ENCODE data around the gene DUSP8.
"Not testable (repeated sequence)": the region's sequence is repeated elsewhere in the genome, so short reads cannot be mapped to it uniquely, and the experiment has no call there.

The DUSP8 gene

GRCh38 chr11:1514336-1515061 lies 57.6 kb downstream of the DUSP8 start:
- DNase-seq (ENCODE audit: low spot score) = no peak

GRCh38 chr11:1513326-1514296 lies 58.5 kb downstream of the DUSP8 start:
- no peak for DNase-seq (ENCODE audit: low spot score)

- DNase-seq (ENCODE audit: low spot score) = not testable (repeated sequence)
Measured at GRCh38 chr11:1512531-1513258, 59.4 kb downstream of the DUSP8 start.

GRCh38 chr11:1511937-1512496 lies 60.1 kb downstream of the DUSP8 start:
- no peak for DNase-seq (ENCODE audit: low spot score)

GRCh38 chr11:1510928-1511327 lies 61.1 kb downstream of the DUSP8 start:
- DNase-seq (ENCODE audit: low spot score) = no peak

GRCh38 chr11:1510351-1510750 lies 61.7 kb downstream of the DUSP8 start:
- not testable (repeated sequence) for DNase-seq (ENCODE audit: low spot score)

- no peak for DNase-seq (ENCODE audit: low spot score)
Measured at GRCh38 chr11:1509626-1510255, 62.3 kb downstream of the DUSP8 start.

GRCh38 chr11:1508986-1509385 lies 63.1 kb downstream of the DUSP8 start:
- DNase-seq (ENCODE audit: low spot score) = no peak

GRCh38 chr11:1508491-1508891 lies 63.6 kb downstream of the DUSP8 start:
- no peak for DNase-seq (ENCODE audit: low spot score)

GRCh38 chr11:1507381-1508140 lies 64.5 kb downstream of the DUSP8 start:
- no peak for DNase-seq (ENCODE audit: low spot score)

GRCh38 chr11:1506981-1507380 lies 65.1 kb downstream of the DUSP8 start:
- no peak for DNase-seq (ENCODE audit: low spot score)

- no peak for DNase-seq (ENCODE audit: low spot score)
Measured at GRCh38 chr11:1505480-1505879, 66.6 kb downstream of the DUSP8 start.

GRCh38 chr11:1504581-1505290 lies 67.3 kb downstream of the DUSP8 start:
- no peak for DNase-seq (ENCODE audit: low spot score)

GRCh38 chr11:1504138-1504537 lies 67.9 kb downstream of the DUSP8 start:
- no peak for DNase-seq (ENCODE audit: low spot score)

All from CD4-positive, alpha-beta T cell treated with Interleukin-15 for 4 hours (primary cell).